Right ventricle myocardium superior (tissue), 1 donor: ENCODE results near the gene PHACTR2. TPM values are rescaled to one million over a fixed set of nuclear protein-coding genes. Genes with fewer than 3 reads are reported as not detected.
A peak's percentile ranks its signal among the peaks of the same experiment; 100 is the strongest.

ENCODE experiments used
- ATAC-seq: fragments of 200-7000 bp; cut with Tn5 transposase; one replicate; pipeline ENCODE4 v1.9.1; 2020; ENCODE audit warnings: mild to moderate bottlenecking; ENCODE audit not compliant: poor library complexity
- DNase-seq: peaks from one replicate; pipeline ENCODE4 v3.0.0-alpha.2; 2020
- intact Hi-C: fragments of 100-400 bp; cut with DNase I; formaldehyde crosslinking; loops from one replicate; pipeline ENCODE4 v1.11.2; 2022
- total RNA-seq: library from RNA; stranded (reverse); fragmentation: NEBNext Ultra II Directional; extraction: Animal tissue kit (Norgen Biotek cat#: 25700); gene quantifications from one replicate; pipeline ENCODE4 v1.2.1, GENCODE V29; 2021
- donor health status: DM: no; HTN: yes; CAD: no; lungs with severe emphysema.

PHACTR2 gene
- total RNA-seq, 1 donor from 2014 or later: 70.0 TPM

DNA sequence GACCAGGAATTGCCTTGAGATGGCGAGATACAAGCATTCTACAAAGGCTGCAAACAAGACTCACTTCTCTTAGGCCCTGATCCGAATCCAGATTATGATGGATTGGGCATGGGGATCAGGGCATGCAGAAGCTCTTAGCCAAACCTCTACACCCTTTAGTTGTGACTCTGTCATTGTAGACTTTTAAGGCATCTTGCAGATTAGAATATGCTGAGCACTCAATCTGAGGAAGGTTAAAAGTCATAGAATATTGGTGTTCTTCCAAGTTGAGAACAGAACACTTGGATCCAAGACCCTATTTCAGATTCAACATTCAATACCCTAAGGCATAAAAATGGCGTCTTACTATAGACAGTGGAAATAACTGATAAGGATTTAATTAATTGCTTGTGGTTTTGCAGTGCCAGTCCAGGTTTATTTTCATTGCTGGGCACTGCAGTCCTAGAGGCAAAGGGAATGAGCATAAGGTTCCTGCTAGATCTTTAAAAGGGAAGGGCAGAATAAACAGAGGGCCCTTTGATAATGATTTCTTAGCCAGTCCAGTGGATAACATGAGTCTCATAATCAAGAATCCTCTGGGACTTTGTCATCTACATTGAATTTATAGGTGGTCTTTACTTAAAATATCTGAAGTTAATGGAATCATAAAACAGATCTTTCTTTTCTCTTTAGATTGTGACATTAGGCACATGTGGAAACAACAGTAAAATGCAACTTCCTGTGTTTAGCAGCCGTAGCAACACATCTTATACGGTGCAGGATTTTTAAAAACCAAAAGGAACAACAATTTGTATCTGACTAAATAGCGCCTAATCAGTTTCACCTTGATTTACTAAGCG, 17.6 kb downstream of the PHACTR2 start:
- intact Hi-C loops: no loop called here
- DNase-seq (no peak), ATAC-seq (peak; percentile 13)

DNA sequence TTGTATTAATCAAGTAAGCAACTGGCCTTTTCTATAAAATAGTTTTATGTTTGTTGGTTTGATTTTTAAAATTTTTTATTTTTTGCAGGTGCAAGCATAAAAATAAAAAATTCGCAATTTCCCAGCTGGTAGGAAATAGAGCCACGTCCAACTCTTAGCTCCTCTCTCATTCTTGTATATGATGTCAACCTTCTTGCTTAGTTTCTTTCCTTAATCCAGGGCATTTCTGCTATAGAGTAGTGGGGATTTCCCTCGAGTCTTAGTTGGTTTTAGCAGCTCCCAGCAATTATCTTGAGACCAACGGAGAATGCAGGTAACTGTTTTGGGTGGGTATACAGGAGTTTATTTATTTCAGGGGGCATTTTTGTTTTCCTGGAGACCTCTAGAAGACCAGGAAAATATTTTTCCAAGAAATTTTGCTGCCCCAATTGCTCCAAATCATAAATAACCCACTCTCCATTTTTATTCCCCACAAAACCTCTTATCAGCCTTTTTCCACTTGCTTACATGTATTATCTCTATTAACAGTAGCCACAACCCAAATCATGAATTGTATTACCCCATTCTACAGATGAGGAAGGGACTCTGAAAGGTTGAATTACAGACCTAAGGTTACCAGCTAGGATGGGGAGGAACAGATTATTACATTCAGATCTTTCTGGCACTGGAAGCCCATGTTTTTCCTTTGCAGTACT, 18.4 kb downstream of the PHACTR2 start:
- ATAC-seq (no peak), DNase-seq (no peak)
- intact Hi-C loops: no loop called here

DNA sequence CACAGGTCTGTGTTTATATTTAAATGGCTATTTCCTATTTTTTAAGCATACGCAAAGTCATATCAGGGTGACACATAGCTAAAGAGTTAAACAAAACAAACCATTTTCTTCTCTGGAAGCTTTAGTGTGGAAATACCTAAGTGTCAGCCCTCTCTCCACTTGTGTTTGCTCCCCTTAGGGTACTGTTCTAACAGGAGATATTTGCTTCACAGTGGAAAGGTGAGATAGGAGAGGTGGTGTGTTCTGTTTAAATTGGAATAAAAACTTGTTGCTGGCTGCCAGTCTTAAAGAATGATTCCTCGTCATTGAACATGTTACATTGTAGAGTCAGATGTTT, 18.9 kb downstream of the PHACTR2 start:
- intact Hi-C loops: no loop called here
- no peak for ATAC-seq
- no peak for DNase-seq

DNA sequence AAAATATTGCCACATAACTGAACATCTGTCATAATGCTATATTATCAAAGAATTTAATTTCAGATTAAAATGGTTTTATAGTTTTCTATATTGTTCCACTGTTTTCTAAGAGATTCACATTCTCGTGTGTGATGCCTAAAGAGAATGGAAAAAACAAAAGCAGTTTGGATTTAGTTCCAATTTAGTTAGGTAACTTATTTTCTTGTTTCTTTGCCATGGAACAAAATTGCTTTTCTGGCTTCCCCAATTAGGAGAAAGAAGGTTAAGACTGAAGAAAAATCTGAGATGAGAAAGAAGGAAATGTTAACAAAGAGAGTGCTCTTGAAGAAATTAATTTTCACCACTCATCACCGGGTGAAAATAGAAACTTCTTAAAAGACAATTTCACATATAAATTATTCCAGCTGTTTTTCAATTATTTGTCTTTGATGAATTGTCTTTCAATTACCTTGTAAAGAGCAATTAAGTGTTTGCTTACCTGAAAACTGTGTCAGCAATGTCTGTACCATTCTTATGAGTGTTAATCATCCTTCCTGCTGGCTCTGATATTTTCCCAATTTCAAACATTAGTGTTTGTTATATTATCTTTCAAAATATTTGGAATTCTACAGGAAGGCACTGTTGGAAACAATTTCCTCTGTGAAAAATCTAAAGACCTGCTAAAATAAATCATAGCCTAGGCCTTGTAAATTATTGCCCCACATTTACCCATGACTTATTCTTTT, 19.5 kb downstream of the PHACTR2 start:
- intact Hi-C loops: no loop called here
- DNase-seq (no peak), ATAC-seq (no peak)

DNA sequence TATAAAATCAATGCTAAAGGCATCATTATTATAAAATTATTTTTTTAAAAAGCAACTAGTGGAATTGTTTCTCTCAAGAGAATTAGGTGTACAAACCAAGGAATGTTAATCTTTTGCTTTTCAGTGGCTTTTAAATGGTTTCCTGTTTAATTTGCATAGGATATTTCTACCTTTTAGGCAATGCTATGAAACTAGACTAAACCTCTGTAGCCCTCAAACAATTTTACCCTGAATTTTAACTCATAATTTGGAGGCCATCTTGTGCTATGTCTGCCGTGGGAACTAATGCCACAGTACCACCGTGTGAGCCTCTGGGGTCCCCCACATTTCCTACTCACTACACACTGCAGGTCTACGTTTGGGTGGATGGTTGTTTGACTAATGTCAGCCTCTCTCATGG, 20.6 kb downstream of the PHACTR2 start:
- intact Hi-C loops: no loop called here
- ATAC-seq (no peak), DNase-seq (no peak)

DNA sequence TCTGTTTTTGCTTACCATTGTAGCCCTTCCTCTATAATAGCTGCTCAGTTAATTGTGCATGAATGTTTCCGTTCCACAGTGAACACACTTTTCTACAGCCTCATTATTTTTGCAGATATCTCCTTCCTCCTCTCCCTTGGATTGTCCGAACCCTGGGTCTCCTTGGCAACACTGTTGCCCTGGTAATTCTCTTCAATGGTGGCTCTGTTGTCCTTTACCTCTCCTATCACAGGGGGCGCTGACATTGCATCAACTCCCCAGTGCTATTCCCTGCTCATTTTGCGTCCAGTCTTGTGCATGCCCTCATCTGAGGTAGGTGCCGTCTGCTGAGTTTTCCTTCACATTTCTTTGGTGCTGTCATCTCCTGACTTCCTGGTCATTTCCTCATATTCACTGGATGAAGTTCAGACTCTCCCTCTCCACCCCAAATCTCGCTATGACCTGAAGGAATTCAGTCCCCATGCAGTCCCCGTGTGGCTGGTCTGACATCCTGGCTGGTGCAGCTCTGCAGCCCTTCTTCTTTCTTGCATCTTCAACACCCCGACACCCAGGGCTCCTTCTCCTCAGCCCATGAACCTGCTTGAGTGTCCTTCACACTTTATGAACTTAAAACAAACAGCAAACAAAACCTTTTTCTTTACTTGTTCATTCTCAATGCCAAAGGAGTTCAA, 21.1 kb downstream of the PHACTR2 start:
- ATAC-seq: no peak
- no peak for DNase-seq
- intact Hi-C loops: no loop called here

DNA sequence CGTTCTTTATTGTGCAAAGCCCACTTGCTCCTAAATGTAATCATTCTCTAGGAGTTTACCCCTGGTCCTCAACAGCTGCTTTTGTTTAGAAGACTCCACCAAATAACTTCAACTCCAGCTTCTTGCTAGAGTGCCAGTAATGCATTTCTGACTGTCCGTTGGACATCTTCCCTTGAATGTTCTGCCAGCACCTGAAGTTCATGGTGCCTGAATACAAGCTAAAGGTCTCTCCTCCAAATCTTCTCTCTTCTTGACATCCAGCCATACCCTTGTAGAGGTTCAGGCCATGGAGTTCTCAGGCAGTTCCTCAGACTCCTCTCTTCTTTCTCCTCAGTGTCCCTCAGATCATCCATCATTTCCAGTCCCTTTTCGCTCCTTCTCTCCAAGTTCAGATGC, 21.7 kb downstream of the PHACTR2 start:
- intact Hi-C loops: no loop called here
- ATAC-seq: no peak
- no peak for DNase-seq

DNA sequence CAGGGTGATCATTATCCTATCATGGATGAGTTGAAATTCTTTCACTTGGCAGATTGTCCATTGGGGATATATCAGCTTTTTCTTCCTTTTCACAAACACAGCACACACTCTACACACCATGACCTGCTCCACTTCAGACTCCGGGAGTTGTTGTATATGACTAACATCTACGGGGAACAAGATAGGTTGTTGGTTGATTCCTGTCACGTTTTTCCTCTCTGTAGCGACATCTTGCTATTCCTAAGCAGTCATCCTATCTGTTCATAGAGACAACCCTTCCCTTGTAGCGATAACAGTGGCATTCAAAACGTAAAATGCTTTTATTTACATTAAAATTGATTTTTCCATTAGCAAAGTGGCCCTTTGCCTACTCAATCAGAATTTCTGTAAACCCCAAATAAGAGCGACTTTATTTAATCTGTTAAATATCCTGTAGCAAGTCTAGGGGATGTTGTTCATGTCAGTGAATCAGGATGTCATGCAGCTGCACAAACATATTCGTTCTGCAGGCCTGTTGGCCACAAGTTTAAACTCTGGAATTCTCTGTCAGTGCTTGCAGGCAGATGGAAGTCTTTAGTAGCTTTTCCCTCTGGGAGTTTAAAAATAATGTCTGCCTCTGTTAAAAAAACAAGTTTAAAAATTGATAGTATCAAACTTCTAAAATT, 23.1 kb downstream of the PHACTR2 start:
- intact Hi-C loops: no loop called here
- DNase-seq (no peak), ATAC-seq (peak; percentile 77)

DNA sequence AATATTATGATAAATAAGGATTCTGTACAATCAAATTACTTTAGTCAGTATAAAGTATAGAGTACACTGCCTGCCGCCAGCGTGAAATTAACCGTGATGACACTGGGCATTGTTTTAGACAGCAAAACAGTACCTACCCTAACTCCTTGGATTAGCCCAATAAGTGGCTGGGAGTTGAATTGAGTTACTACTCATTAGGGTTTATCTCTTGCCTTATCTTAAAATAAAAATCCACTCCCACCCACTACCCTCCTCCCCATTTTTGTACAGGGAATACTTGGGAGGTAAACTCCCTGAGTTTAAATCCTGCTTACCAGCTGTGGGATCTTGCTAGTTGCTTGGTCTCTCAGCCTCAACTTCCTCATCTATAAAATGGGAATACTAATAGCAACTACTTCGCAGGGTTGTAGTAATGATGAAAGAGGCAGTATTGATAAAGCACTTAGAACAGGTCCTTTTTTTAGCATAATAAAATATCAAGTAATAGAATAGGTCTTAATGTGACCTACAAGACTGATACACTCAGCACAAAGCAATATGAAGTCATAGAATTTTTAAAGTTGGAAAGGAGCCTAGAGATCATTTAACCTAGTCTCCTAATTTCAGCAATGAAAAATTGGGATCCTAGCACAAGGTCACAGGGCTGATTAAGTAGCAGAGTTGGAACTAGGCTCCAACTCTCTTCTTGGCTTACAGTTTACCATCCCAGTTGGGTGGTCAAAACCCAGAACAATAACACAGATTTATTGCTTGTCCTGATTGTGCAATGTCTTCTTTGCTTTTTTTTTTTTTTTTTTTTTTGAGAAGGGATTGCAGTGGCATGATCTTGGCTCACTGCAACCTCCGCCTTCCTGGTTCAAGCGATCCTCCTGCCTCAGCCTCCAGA, 23.8 kb downstream of the PHACTR2 start:
- peak; percentile 65 for ATAC-seq
- intact Hi-C loops: no loop called here
- DNase-seq: no peak

DNA sequence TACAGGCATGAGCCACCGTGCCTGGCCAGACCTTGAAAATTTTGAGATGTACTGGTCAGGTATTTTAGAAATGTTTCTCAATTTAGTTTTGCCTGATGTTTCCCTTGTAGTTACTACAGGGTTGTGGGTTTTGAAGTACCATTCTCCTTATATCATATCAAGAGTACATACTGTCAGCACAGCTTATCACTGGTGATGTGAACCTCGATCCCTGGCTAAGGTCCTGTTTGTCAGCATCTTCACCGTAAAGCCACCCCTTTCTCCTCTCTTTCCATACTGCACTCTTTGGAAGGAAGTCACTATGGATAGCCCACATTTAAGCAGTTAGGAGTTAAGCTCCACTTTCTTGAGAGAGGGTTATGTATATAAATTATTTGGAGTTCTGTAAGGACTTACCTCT, 27.8 kb downstream of the PHACTR2 start:
- intact Hi-C loops: no loop called here
- DNase-seq: no peak
- ATAC-seq: no peak

DNA sequence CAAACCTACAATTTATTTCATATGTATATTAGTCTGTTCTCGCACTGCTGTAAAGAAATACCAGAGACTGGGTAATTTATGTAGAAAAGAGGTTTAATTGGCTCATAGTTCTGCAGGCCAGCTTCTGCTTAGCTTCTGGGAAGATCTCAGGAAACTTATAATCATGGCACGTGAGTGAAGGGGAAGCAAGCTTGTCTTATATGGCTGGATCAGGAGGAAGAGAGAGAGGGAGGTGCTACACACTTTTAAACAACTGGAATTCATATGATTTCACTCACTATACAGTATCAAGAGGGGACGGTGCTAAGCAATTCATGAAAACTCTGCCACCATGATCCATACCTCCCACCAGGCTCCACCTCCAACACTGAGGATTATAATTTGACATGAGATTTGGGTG, 29.9 kb downstream of the PHACTR2 start:
- ATAC-seq (no peak), DNase-seq (no peak)
- intact Hi-C loops: no loop called here

DNA sequence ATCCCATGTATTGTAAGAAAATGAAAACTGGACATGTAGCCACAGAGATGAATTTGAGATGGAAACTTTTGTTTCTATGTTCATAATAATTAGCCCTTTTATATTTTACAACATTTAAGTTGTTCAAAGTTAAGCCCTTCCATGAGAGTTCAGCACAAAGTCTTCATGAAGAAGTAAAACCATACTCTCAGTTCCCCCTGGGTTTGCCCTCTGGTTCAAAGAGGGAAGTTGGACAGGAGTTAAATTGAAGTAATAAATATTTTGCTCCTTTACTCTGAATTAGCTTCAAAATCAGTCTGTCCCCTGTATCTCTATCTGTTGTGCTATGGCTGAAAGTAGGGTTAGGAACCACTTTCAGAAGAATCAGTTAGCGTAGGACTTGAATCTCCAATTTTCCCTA, 31.1 kb downstream of the PHACTR2 start:
- intact Hi-C loops: no loop called here
- no peak for ATAC-seq
- no peak for DNase-seq

DNA sequence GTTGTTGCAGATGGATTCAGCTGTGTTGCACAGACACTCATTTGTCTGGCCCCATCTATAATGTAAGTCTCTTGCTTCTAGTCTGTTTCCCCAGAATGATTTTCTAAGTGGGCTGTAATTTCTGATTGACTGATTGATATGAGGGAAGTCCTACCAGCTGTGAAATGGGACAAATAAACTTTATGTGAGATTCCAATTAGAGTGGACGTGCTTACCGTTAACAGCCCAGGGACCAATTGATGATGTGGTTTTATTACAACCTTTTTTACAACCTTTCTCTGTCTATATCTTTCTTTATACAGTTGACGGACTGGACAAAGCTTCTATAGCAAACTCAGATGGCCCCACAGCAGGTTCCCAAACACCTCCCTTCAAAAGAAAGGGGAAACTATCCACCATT, 33.9 kb downstream of the PHACTR2 start:
- ATAC-seq (no peak), DNase-seq (no peak)
- intact Hi-C loops: no loop called here

DNA sequence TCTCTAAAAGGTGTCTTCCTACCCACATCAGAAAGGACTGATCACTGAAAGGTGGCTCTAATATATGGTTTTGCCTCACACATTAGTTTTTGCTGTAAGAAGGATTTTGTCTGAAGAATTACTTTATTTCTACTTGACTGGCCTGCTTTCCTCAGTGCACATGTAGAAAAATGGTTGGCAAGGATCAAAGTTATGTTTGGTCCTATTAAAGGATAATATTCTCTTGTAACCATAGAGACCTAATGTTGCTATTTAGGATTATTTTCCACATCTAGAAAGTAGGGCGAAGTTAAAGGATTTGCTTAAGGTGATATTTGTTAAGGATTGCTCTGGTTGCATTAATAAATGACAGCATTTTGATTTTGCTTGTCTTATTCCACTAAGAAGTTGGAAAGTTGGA, 40.7 kb downstream of the PHACTR2 start:
- DNase-seq (no peak), ATAC-seq (no peak)
- intact Hi-C loops: no loop called here

DNA sequence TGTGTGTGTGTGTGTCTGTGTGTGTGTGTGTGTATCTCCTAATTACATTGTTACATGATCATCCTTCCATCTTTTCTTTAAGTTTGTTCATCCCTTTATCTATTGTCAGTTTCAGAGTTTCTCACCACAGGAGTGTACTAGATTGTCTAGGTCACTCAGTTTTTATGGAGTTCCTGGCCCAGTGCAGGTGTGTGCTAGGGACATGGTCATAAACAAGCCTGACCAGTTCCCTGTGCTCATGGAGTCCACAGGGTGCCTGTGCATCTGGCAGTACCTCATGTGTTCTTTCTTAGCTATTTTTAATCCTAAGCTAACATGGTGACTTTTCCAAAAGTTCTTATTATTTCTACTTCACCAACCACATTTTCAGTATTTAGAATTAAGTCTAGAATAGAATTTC, 43.9 kb downstream of the PHACTR2 start:
- DNase-seq (no peak), ATAC-seq (no peak)
- intact Hi-C loops: no loop called here

DNA sequence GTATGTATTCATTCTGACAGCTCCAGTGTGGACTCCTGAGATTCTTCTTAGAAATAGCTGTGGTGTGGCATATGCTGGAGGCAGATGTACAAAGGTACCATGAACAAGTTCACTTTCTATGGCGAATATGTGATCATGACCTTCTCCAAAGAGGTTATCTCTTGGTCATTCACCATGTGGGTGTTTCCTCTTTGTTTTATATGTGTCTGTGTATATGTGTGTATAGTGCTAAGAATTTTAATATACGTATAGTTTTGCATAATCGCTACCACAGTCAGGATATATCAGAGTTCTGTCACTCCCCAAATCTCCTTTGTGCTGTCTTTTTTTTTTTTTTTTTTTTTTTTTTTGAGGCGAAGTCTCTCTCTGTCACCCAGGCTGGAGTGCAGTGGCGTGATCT, 47.1 kb downstream of the PHACTR2 start:
- DNase-seq (no peak), ATAC-seq (no peak)
- intact Hi-C loops: no loop called here

DNA sequence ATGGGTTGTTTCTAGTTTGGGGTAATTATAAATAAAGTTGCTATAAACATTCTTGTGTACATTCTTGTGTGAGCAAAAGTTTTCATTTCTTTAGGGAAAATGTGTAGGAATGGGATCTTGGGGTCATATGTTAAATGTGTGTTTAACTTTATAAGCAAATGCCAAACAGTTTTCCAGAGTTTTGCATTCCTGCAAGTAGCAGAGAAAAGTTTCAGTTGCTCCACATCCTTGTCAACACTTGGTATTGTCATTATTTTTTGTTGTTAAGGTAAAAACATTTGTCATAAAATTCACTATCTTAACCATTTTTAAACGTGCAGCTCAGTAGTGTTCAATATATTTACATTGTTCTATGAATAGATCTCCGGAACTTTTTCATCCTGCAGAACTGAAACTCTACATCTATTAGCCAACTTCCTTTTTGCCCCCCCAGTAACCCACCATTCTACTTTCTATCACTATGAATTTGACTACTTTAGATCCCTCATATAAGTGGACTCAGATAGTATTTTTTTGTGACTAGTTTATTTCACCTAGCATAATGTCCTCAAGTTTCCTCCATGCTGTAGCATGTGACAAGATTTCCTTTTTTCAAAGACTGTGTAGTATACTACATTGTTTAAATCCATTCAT, 48.4 kb downstream of the PHACTR2 start:
- no peak for DNase-seq
- intact Hi-C loops: no loop called here
- no peak for ATAC-seq

DNA sequence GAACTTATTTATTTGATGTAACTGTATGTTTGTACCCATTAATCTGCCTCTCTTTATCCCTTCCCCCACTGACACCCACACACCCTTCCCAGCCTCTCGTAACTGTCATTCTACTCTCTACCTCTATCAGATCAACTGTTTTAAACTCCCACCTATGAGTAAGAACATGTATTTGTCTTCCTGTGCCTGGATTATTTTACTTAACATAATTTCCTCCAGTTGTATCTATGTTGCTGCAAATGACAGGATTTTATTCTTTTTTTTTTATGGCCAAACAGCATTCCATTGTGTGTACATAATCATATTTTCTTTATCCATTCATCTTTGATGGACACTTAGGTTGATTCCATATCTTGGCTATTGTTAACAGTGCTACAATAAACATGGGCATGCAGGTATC, 49.3 kb downstream of the PHACTR2 start:
- intact Hi-C loops: no loop called here
- DNase-seq (no peak), ATAC-seq (no peak)
